Muscle of back (tissue), 11 donors: ENCODE data around the gene TGM4. TPM values are rescaled to one million over a fixed set of nuclear protein-coding genes. Genes with fewer than 3 reads are reported as not detected.
A peak's percentile ranks its signal among the peaks of the same experiment; 100 is the strongest.
"Not testable (repeated sequence)": the region's sequence is repeated elsewhere in the genome, so short reads cannot be mapped to it uniquely, and the experiment has no call there.

Experiments used
- DNase-seq, 3 donors: peaks; one replicate each; pipeline versions ENCODE4 v3.0.0 to v3.0.0-alpha.2; 2013
- polyA plus RNA-seq, 10 donors: library from polyadenylated mRNA; unstranded; fragments of 120-200 nt; gene quantifications; one replicate each; pipeline ENCODE4 v1.2.1, GENCODE V29; 2013; ENCODE audit not compliant: insufficient read length in 10 of 10

Gene TGM4
- polyA plus RNA-seq, 10 donors, result 0.04 TPM; not detected in 8

- no peak for DNase-seq
Observed at GRCh38 chr3:44914936-44915335, 40.5 kb downstream of the TGM4 start.

GRCh38 chr3:44915702-44916438 is 41.5 kb downstream of the TGM4 start:
- DNase-seq, result no peak

GRCh38 chr3:44918087-44918486 is 43.7 kb downstream of the TGM4 start:
- DNase-seq, result no peak

- DNase-seq, result no peak
Observed at GRCh38 chr3:44918581-44918980, 44.2 kb downstream of the TGM4 start.

- DNase-seq, result no peak
Observed at GRCh38 chr3:44920081-44920480, 45.7 kb downstream of the TGM4 start.

GRCh38 chr3:44923632-44924456 is 49.4 kb downstream of the TGM4 start:
- DNase-seq, result peak in 2 of 3 donors; percentile 4 to 6

GRCh38 chr3:44924457-44925084 is 50.2 kb downstream of the TGM4 start:
- DNase-seq, result no peak

GRCh38 chr3:44926172-44926571 is 51.8 kb downstream of the TGM4 start:
- no peak for DNase-seq

- no peak for DNase-seq
Observed at GRCh38 chr3:44926921-44927320, 52.5 kb downstream of the TGM4 start.

GRCh38 chr3:44927371-44927770 is 53.0 kb downstream of the TGM4 start:
- no peak for DNase-seq

- no peak for DNase-seq
Observed at GRCh38 chr3:44929782-44930181, 55.4 kb downstream of the TGM4 start.

GRCh38 chr3:44930911-44931310 is 56.5 kb downstream of the TGM4 start:
- no peak for DNase-seq

- no peak for DNase-seq
Observed at GRCh38 chr3:44931791-44932190, 57.4 kb downstream of the TGM4 start.

GRCh38 chr3:44932271-44932670 is 57.9 kb downstream of the TGM4 start:
- DNase-seq, result no peak

- no peak for DNase-seq
Observed at GRCh38 chr3:44932986-44933944, 58.9 kb downstream of the TGM4 start.

- DNase-seq, result no peak
Observed at GRCh38 chr3:44939581-44940036, 65.2 kb downstream of the TGM4 start.

- DNase-seq, result no peak
Observed at GRCh38 chr3:44942202-44942921, 68.0 kb downstream of the TGM4 start.

- DNase-seq, result no peak
Observed at GRCh38 chr3:44948239-44948638, 73.8 kb downstream of the TGM4 start.

- not testable (repeated sequence) for DNase-seq
Observed at GRCh38 chr3:44949770-44950169, 75.4 kb downstream of the TGM4 start.

GRCh38 chr3:44950275-44950734 is 75.9 kb downstream of the TGM4 start:
- DNase-seq, result no peak

GRCh38 chr3:44952689-44953088 is 78.3 kb downstream of the TGM4 start:
- no peak for DNase-seq
